ENCODE measurements around the gene PCDHGA12.

Gene PCDHGA12

DNA sequence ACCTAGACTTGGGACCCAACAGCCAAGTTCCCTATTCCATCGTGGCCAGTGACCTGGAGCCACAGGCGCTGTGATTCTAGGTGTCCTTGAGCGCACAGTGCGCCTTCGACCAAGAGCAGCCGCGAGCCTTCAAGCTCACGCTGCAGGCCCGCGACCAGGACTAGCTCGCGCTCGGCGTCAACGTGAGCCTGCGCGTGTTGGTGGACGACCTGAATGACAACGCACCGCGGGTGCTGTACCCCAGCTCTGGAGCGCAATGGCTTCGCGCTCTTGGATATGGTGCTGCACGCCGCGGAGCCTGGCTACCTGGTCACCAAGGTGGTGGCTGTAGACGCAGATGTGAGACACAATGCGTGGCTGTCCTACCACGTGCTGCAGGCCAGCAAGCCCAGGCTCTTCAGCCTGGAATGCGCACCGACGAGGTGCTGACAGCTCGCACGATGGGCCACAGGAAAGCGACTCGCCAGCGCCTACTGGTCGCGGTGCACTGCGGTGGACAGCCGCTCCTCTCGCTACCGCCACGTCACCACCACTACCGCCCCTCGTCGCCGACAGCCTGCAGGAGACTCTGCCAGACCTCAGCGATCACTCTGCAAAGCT, 11.4 kb downstream of the PCDHGA12 start:
- no peak for DNase-seq

DNA sequence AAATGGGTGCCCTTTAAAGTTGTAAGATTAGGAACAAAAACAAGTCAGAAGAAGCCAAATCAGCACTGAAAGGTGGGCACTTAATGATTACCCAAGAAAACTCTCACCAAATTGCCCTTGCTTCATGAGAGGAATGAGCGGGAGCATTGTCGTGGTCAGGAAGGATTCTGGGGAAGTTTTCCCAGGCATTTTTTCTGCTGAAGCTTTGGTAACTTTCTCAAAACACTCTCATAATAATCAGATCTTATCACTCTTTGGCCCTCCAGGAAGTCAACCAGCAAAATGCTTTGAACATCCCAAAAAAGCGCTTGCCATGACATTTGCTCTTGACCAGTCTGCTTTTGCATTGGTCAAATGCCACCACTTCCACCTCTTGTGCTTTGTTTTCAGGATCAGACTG, 35.0 kb downstream of the PCDHGA12 start:
- DNase-seq: no peak

DNA sequence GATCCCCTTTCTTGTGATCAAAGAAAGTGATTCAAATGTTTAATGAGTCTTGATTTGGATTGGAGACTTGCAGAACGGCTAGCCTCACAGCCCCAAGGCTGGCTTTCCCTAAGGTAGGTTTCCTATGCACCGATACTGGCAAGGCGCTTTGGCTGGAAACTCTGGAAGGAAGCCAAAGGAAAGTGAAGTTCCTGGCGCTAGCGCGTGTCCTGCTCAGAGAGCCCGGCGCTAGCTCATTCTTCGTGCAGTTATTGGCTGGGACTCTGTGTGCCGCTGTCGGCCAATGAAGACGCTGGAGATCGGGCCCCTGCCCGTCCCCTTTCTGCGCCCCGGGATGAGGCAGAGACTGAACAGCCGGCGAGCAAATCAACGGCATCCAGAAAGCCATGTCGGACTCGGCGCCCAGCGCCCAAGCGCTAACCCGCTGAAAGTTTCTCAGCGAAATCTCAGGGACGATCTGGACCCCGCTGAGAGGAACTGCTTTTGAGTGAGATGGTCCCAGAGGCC, 45.4 kb downstream of the PCDHGA12 start, which contains the start of gene PCDHGC3:
TSS of gene PCDHGC3 (plus strand) at position 342 of the 507 bp plus-strand sequence. CDS start at position 493, 151 bp downstream.
- no peak for DNase-seq

- no peak for DNase-seq
Observed at GRCh38 chr5:141476132-141476911, 46.0 kb downstream of the PCDHGA12 start.

DNA sequence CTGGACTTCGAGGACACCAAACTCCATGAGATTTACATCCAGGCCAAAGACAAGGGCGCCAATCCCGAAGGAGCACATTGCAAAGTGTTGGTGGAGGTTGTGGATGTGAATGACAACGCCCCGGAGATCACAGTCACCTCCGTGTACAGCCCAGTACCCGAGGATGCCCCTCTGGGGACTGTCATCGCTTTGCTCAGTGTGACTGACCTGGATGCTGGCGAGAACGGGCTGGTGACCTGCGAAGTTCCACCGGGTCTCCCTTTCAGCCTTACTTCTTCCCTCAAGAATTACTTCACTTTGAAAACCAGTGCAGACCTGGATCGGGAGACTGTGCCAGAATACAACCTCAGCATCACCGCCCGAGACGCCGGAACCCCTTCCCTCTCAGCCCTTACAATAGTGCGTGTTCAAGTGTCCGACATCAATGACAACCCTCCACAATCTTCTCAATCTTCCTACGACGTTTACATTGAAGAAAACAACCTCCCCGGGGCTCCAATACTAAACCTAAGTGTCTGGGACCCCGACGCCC, 46.8 kb downstream of the PCDHGA12 start:
- no peak for DNase-seq

DNA sequence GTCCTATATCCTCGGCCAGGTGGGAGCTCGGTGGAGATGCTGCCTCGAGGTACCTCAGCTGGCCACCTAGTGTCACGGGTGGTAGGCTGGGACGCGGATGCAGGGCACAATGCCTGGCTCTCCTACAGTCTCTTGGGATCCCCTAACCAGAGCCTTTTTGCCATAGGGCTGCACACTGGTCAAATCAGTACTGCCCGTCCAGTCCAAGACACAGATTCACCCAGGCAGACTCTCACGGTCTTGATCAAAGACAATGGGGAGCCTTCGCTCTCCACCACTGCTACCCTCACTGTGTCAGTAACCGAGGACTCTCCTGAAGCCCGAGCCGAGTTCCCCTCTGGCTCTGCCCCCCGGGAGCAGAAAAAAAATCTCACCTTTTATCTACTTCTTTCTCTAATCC, 47.5 kb downstream of the PCDHGA12 start:
- no peak for DNase-seq

GRCh38 chr5:141478321-141478945, 48.1 kb downstream of the PCDHGA12 start:
- no peak for DNase-seq

DNA sequence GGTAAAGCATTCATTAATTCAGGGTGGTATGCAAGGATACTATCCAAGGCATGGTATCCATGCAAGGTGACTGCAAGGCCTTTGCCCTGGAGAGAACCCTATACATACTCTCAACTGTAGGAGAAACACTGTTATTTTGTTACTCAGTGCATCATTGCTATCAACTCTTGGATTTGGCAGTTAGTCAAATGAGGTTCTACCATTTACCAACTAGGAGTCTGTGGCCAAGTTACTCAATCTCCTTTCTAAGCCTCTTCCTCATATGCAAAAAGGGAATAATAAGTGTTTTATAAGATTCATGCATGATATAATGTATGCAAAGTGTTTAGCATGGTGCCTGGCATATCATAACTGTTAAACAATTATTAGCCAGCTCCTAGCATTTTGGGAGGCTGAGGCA, 49.5 kb downstream of the PCDHGA12 start:
- no peak for DNase-seq

Measured in effector CD8-positive, alpha-beta T cell (primary cell).